NCI-H446 (cell line): ENCODE measurements around the gene BRWD1.

Source experiments
- DNase-seq, 2 experiments: peaks; one replicate each; lab custom pipeline; 2025; lab: John Stamatoyannopoulos, UW

Gene BRWD1

GRCh38 chr21:39313571-39314142, at the start of gene BRWD1:
Gene BRWD1, minus strand, starts transcription at chr21:39313632. Its CDS starts 141 bp downstream, at chr21:39313491.
- peak; percentile 53 to 92 for DNase-seq

- DNase-seq: no peak
These were observed 49.3 kb upstream of the BRWD1 start for GRCh38 chr21:39362733-39363132.

- no peak for DNase-seq
These were observed 46.0 kb upstream of the BRWD1 start for GRCh38 chr21:39359382-39359781.

GRCh38 chr21:39353295-39353694, 39.9 kb upstream of the BRWD1 start:
- DNase-seq: no peak

- DNase-seq: no peak
These were observed 36.9 kb upstream of the BRWD1 start for GRCh38 chr21:39350094-39351005.

- DNase-seq: peak; percentile 95 to 99
These were observed 36.0 kb upstream of the BRWD1 start for GRCh38 chr21:39349211-39350093.

GRCh38 chr21:39348355-39349210, 35.2 kb upstream of the BRWD1 start, which contains the start of gene HMGN1:
Gene HMGN1, minus strand, starts transcription at chr21:39349088. Its CDS starts 171 bp downstream, at chr21:39348917.
- peak; percentile 95 to 98 for DNase-seq

GRCh38 chr21:39348040-39348354, 34.6 kb upstream of the BRWD1 start:
- DNase-seq: peak in 1 of 2 experiments; percentile 10

GRCh38 chr21:39347537-39347936, 34.1 kb upstream of the BRWD1 start:
- DNase-seq: no peak

GRCh38 chr21:39346671-39347331, 33.4 kb upstream of the BRWD1 start:
- DNase-seq: no peak

- no peak for DNase-seq
These were observed 32.8 kb upstream of the BRWD1 start for GRCh38 chr21:39346206-39346605.

- no peak for DNase-seq
These were observed 32.0 kb upstream of the BRWD1 start for GRCh38 chr21:39345440-39345839.

GRCh38 chr21:39344848-39345247, 31.4 kb upstream of the BRWD1 start:
- DNase-seq: no peak

GRCh38 chr21:39341249-39341923, 28.0 kb upstream of the BRWD1 start:
- DNase-seq: no peak

- no peak for DNase-seq
These were observed 27.3 kb upstream of the BRWD1 start for GRCh38 chr21:39340687-39341086.

GRCh38 chr21:39339231-39339630, 25.8 kb upstream of the BRWD1 start:
- no peak for DNase-seq

GRCh38 chr21:39336457-39337008, 23.1 kb upstream of the BRWD1 start:
- no peak for DNase-seq

- DNase-seq: no peak
These were observed 21.2 kb upstream of the BRWD1 start for GRCh38 chr21:39334611-39335010.

GRCh38 chr21:39332175-39332574, 18.7 kb upstream of the BRWD1 start:
- DNase-seq: no peak

GRCh38 chr21:39330001-39330400, 16.6 kb upstream of the BRWD1 start:
- DNase-seq: no peak
